ENCODE measurements around the gene MFNG. TPM values are rescaled to one million over a fixed set of nuclear protein-coding genes. Genes with fewer than 3 reads are reported as not detected.

The MFNG gene
- total and polyA plus RNA-seq, 4 donors: 14.3 to 46.7 (median 31.0) TPM

GRCh38 chr22:37487129-37487528 lies 945 bp upstream of the MFNG start:
- no peak for ATAC-seq (ENCODE audit: insufficient read depth, low FRiP score)
- H3K27me3 ChIP-seq (ENCODE audit: control insufficient read depth in 3 of 3, insufficient read depth in 3 of 3, low read length in 2 of 3): peaks cover 0 to 4% (median 0%) of the 10 kb centered on the region in 3 donors
- peak overlapping the region in 1 of 2 donors; percentile 29 for H3K27ac ChIP-seq (ENCODE audit: low read depth in 1 of 2, low read length in 1 of 2)
- no peak overlapping the region for H3K9ac ChIP-seq (ENCODE audit: insufficient read depth in 1 of 2, low read length in 2 of 2)
- H3K4me3 ChIP-seq: no peak overlapping the region
- no peak for DNase-seq
- no peaks in the 10 kb centered on the region for H3K9me3 ChIP-seq (ENCODE audit: control insufficient read depth in 4 of 4, insufficient read depth in 3 of 4, low read length in 3 of 4)
- H3K4me1 ChIP-seq (ENCODE audit: control insufficient read depth in 5 of 5, insufficient read depth in 5 of 5, low read length in 5 of 5): peaks cover 0 to 25% (median 21%) of the 10 kb centered on the region in 5 donors
- no peak for TF ChIP-seq CTCF (IDR thresholded peaks at IDR 0.05; ENCODE audit: control extremely low read depth, extremely low read depth)
- WGBS, 2 donors: 82 to 83% methylated on average over 10 of the region's 10 CpGs
- no peaks in the 10 kb centered on the region for H3K36me3 ChIP-seq (ENCODE audit: control insufficient read depth in 4 of 4, insufficient read depth in 4 of 4, low read length in 4 of 4)

- Histone ChIP-seq H3K9me3 (ENCODE audit: control insufficient read depth in 4 of 4, insufficient read depth in 3 of 4, low read length in 3 of 4) (no peaks in the 10 kb centered on the region), H3K4me1 (ENCODE audit: control insufficient read depth in 5 of 5, insufficient read depth in 5 of 5, low read length in 5 of 5) (peaks cover 0 to 28% (median 21%) of the 10 kb centered on the region in 5 donors), H3K9ac (ENCODE audit: insufficient read depth in 1 of 2, low read length in 2 of 2) (no peak overlapping the region), H3K36me3 (ENCODE audit: control insufficient read depth in 4 of 4, insufficient read depth in 4 of 4, low read length in 4 of 4) (no peaks in the 10 kb centered on the region), H3K4me3 (peak overlapping the region; percentile 40), H3K27me3 (ENCODE audit: control insufficient read depth in 3 of 3, insufficient read depth in 3 of 3, low read length in 2 of 3) (peaks cover 0 to 4% (median 0%) of the 10 kb centered on the region in 3 donors), H3K27ac (ENCODE audit: low read depth in 1 of 2, low read length in 1 of 2) (peak overlapping the region; percentile 74 to 84)
- 20 to 35% methylated on average over 26 of the region's 26 CpGs for WGBS, 2 donors
- no peak for ATAC-seq (ENCODE audit: insufficient read depth, low FRiP score)
- no peak for DNase-seq
- TF ChIP-seq CTCF (IDR thresholded peaks at IDR 0.05; ENCODE audit: control extremely low read depth, extremely low read depth): no peak
Observed at GRCh38 chr22:37485395-37486223, 575 bp downstream of the MFNG start.

GRCh38 chr22:37484480-37485394 lies 1.4 kb downstream of the MFNG start:
- Histone ChIP-seq H3K27me3 (ENCODE audit: control insufficient read depth in 3 of 3, insufficient read depth in 3 of 3, low read length in 2 of 3) (peaks cover 0 to 4% (median 0%) of the 10 kb centered on the region in 3 donors), H3K27ac (ENCODE audit: low read depth in 1 of 2, low read length in 1 of 2) (peak overlapping the region; percentile 74 to 84), H3K4me3 (peak overlapping the region; percentile 40), H3K9me3 (ENCODE audit: control insufficient read depth in 4 of 4, insufficient read depth in 3 of 4, low read length in 3 of 4) (no peaks in the 10 kb centered on the region), H3K36me3 (ENCODE audit: control insufficient read depth in 4 of 4, insufficient read depth in 4 of 4, low read length in 4 of 4) (peaks cover 0 to 2% (median 0%) of the 10 kb centered on the region in 4 donors), H3K4me1 (ENCODE audit: control insufficient read depth in 5 of 5, insufficient read depth in 5 of 5, low read length in 5 of 5) (peaks cover 0 to 28% (median 18%) of the 10 kb centered on the region in 5 donors), H3K9ac (ENCODE audit: insufficient read depth in 1 of 2, low read length in 2 of 2) (no peak overlapping the region)
- no peak for TF ChIP-seq CTCF (IDR thresholded peaks at IDR 0.05; ENCODE audit: control extremely low read depth, extremely low read depth)
- DNase-seq: peak in 1 of 3 donors; percentile 65
- ATAC-seq (ENCODE audit: insufficient read depth, low FRiP score): peak; percentile 56
- WGBS, 2 donors: 10 to 37% methylated on average over 37 to 39 of the region's 39 CpGs

Measured in lung (tissue), 12 donors.